Hematopoietic multipotent progenitor cell treated with erythropoietin and hydrocortisone succinate and interleukin-3 and kit ligand, for 15 days (in vitro differentiated cells): ENCODE data around the gene BLVRA.
A peak's percentile ranks its signal among the peaks of the same experiment; 100 is the strongest.
"Not testable (repeated sequence)": the region's sequence is repeated elsewhere in the genome, so short reads cannot be mapped to it uniquely, and the experiment has no call there.

Experiments
- DNase-seq: peaks from one replicate; pipeline ENCODE4 v3.0.0-alpha.2; 2015; ENCODE audit warnings: low spot score

The BLVRA gene

DNA sequence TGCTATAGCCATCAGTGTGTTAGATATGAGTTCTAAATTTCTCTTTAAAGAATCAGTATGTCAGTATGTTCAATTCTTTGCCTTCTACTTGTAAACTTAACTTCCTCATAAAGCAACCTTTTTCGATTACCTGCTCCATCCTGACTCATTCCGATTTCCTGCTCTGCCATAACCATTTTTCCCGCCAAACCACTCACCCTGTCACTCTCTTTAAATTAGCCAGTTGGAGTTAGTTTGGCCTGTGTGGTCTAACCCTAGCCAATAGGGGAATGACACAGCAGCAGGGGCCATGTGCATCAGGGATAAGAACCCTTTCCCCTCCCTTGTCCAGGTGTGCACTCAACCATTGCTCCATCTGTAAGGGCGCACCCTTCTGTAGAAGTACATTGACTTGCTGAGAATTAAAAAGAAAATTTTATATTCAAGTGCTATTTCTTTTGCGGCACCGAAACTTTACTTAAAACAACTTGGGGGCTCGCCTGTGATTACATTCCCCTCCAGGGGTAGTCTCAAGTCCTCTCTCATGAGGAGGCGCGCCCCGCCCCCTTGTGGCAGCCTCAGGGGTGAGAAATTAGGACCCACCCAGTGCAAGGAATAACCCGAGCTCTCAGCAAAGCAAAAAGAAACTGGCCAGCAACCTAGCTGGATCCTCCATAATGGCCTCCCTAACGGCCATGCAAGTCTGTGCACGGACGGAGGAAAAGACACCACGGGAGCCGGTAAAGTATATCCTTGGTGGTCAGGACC is 51.9 kb downstream of the BLVRA start:
- DNase-seq = peak; percentile 69

DNA sequence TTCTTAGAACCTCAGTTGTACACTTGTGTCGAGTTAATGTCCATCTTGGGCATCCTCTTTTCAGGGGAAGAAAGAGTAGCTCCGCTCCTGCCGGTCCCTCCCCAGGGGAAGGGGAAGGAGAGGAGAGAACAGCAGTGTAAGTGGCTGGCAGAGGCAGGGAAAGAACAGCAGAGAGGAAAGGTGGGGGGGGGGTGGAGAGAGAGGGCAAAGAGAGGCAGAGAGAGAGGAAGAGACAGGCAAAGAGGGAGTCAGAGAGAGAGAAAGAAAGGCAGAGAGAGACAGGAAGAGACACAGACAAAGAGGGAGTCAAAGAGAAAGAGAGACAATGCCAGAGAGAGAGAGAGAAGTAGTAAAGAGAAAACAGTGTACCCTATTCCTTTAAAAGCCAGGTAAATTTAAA is 56.9 kb downstream of the BLVRA start:
- DNase-seq = no peak

DNA sequence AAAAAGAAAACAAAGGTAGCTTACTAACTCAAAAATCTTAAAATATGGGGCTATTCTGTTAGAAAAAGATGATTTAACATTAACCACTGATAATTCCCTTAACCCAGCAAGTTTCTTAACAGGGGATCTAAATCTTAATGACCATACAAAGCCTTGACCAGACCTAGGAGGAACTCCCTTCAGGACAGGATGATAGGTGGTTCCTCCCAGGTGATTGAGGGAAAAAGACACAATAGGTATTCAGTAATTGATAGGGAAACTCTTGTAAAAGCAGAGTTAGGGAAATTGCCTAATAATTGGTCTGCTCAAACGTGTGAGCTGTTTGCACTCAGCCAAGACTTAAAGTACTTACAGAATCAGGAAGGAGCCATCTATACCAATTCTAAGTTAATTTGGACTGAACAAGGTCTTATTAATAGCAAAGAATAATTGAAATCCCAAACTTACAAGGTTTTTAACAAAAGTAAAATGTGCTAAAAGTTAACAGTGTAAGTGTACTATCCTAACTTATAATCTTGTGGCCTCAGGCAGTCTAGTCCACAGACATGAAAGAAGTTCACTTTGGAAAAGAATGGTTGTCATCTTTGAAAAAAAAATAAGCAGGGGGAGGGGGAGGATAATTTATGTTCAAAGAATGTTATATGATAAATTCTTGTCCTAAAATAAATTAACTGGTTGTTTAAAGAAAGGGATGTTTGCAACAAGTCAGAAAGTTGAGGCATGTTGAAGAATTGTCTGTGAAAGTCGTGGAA is 57.7 kb downstream of the BLVRA start:
- DNase-seq = not testable (repeated sequence)

DNA sequence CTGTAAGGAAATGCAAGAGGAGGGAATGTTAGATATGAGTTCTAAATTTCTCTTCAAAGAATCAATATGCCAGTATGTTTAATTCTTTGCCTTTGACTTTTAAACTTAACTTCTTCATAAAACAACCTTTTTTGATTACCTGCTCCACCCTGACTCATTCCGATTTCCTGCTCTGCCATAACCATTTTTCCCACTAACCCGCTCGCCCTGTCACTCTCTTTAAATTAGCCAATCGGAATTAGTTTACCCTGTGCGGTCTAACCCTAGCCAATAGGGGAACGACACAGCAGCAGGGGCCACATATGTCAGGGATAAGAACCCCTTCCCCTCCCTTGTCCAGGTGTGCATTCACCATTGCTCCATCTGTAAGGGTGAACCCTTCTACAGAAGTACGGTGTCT is 64.9 kb downstream of the BLVRA start:
- not testable (repeated sequence) for DNase-seq

DNA sequence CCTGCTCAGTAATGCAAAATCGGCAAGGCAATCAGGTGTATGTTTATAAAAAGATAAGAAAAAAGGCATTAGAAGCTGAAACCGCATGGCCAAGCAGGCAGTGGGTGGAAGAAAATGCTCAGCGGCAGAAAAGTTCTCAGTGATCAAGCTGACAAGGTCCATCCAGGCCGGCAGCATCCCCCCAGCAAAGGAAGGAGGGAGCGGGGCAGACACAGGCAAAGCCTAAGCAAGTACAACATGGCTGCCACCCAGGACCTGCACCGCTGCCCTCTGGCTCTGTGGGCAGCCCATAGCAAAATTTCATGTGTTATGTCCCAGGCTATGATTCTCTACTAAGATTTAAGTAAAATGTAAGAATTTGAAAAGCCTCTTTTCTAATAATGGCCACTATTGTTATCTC is 65.5 kb downstream of the BLVRA start:
- no peak for DNase-seq

DNA sequence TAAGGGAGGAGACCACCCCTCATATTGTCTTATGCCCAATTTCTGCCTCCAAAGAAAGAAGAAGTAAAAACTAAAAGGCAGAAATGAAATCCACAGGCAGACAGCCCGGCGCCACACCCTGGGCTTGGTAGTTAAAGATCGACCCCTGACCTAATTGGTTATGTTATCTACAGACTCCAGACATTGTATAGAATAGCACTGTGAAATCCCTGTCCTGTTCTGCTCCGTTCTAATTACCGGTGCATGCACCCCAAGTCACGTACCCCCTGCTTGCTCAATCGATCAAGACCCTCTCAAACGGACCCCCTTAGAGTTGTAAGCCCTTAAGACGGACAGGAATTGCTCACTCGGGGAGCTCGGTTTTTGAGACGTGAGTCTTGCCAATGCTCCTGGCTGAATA is 66.0 kb downstream of the BLVRA start:
- not testable (repeated sequence) for DNase-seq

DNA sequence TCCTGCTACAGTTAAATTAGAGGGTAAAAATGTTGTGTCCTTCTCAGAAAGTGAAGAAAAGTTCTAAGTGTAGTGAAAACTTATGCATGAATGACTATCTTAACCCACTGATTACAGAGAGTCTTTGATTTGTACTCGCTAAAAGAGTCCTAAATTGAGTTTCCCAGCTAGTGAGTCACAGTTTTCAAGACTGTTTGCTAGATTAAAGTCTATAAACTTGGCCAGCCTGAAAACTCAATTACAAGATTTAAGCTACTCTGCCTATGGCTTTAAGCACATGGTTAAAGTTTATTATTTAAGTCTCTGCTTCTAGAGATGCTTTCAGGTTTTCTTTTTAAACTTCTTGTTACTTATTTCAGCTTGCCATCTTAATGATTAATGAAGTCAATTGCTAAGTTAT is 66.5 kb downstream of the BLVRA start:
- DNase-seq = no peak

DNA sequence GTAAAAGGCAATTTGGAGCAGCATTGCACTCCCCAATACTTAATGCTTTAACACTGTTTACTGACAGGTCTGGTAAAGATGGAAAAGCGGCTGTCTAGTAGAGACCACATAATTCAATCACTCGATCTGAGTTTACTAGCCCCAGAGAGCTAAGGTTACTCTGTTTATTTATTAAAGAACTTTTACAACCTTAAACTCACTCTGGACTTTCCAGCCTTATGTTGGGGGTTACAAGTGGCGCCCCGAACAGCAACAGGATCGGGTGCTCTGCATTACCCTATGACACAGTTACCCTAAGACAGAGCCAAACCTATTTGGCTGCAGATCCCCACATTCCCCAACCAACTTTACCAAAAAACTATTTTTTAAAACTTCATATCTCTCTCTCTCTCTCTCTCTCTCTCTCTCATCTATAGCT is 66.9 kb downstream of the BLVRA start:
- no peak for DNase-seq

DNA sequence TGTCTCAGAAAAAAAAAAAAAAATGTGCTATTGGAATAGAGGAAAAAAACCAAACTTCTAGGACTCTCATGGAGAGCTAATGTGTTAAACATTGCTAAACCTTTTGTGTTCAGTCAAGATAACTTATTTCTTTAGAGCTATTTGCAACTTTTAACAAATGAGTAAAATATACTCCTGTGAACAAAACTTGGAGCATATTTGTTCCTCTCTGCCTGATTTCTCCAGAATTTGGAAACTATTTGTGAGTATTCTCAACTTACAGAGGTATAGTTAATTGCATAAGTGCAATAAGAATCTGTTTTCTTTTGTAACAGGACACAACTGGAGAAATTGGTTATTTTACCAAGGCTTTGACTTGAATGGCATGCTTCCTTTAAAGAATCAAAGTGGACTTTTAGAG is 72.4 kb downstream of the BLVRA start:
- not testable (repeated sequence) for DNase-seq

DNA sequence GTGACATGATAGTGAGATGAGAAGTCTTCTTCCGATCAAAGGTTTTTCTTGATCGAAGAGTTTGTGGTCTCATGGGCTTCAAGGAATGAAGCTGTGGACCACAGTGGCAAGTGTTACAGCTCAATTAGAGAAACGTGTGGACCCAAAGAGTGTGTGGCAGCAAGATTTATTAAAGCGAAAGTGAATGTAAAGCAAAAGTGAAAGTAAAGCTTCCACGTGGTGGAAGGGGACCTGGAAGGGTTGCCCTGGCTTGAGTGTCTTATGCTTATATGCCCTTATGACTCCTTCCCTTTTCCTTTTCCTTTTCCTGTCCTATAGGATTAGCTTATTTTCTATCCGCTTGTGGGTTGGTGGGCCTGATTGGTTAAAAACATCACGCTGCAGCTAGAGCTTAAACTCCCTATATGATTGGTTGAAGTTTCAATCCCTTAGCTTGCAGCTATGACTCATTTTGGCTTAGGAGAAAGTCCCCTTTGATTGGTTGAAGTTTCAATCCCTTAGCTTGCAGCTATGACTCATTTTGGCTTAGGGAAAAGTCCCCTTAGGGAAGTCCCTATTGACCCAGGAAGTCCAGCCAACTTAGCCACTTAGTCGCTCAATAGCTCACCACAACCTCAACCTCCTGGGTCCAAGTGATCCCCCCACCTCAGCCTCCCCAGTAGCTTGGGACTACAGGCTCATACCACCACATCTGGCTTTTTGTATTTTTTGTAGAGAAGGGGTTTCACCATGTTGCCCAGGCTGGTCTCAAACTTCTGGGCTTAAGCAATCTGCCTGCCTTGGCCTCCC is 76.2 kb downstream of the BLVRA start:
- DNase-seq = peak; percentile 65

DNA sequence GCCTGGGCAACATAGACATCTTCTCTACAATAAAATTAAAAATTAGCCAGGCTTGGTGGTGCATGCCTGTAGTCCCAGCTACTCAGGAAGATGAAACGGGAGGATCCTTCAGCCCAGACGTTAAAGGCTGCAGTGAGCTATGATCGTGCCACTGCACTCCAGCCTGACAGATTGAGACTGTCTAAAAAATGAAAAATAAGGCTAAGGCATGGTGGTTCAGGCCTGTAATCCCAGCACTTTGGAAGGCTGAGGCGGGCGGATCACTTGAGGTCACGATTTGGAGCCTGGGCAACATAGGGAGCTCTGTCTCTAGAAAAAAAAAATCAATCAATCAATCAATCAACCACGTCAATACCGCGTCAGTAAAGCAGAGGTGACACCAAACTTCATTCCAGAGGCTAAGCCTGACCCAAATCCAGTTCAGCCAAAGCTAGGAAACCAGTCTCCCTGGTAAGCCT is 79.8 kb downstream of the BLVRA start:
- DNase-seq = no peak

DNA sequence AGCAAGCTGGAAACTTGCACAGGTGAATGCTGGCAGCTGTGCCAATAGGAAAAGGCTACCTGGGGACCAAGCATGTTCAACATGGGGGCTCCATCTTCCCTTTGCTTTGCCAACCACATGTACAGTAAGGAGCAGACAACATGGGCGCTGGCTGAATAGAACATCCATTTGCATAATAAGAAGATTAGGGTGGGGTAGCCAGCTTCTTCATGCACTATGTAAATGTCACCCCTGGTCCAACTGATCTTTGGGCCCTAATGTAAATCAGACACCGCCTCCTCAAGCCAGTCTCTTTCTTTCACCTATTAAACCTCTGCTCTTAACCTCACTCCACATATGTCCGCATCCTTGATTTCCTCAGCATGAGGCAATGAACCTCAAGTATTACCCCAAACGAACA is 84.8 kb downstream of the BLVRA start:
- DNase-seq = no peak

DNA sequence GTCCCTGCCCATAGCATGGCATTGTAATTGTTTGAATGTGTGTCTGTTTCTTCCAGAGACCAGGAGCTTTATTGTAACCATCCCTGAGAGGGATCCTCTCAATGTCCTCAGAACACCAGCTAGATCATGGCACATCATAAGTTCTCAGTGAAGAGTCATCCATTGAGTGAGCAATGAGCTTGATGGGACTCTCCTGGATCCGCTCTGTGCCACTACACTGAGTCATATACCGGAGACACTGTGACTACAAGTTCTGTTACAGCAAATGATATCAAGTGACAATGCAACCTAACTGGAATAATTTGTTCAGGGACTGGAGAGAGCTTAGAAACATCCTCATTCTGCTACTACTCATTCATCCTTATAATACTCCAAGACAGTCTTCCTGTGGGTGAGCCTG is 85.8 kb downstream of the BLVRA start:
- DNase-seq = no peak

DNA sequence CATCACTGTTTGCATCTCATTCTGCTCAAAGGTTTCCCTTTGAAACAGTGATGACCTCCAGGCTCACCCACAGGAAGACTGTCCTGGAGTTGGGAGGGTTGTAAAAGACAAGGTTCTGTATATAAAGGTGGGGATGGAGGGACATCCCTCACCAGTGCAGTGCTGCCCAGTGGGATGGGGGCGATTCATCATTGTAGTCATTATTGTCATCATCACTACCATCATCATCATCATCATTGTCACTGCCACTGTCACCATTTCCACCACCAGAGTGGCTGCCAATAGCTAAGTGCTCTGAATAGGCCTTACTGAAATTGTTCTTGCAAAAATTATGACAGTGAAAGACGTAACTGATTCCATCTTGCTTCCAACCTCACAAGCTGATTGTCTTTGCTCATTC is 86.2 kb downstream of the BLVRA start:
- DNase-seq = no peak

DNA sequence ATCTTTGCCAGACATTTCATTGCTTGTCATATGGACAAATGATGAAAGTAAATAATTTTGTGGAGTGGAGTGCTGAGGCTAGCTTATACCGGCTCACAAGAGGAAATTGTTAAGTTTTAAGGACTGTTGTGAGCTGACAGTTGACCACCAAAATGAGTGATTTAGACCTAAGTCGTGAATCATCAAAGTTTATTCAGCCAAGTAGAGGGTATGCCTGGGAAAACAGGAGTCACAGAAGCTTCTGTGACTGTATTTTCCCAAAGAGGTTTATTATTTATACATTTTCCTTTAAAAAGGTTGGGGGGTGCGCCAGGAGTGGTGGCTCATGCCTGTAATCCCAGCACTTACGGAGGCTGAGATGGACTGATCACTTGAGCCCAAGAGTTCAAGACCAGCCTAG is 89.0 kb downstream of the BLVRA start:
- no peak for DNase-seq

DNA sequence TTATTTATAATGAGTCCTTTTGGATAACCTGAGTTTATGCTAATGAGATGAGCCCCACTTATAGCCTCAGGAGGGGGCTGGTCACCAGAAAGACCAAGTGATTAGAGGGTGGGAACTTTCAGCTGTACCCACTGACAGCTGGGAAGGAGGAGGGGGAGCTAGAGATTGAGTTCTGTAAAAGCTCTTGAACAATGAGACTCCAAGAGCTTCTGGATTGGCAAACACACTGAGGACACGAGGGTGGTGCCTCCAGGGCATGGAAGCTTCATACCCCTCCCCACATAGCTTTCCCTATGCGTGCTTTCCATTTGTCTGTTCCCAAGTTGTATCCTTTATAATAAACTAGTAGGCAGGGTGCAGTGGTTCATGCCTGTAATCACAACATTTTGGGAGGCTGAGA is 90.6 kb downstream of the BLVRA start:
- no peak for DNase-seq

DNA sequence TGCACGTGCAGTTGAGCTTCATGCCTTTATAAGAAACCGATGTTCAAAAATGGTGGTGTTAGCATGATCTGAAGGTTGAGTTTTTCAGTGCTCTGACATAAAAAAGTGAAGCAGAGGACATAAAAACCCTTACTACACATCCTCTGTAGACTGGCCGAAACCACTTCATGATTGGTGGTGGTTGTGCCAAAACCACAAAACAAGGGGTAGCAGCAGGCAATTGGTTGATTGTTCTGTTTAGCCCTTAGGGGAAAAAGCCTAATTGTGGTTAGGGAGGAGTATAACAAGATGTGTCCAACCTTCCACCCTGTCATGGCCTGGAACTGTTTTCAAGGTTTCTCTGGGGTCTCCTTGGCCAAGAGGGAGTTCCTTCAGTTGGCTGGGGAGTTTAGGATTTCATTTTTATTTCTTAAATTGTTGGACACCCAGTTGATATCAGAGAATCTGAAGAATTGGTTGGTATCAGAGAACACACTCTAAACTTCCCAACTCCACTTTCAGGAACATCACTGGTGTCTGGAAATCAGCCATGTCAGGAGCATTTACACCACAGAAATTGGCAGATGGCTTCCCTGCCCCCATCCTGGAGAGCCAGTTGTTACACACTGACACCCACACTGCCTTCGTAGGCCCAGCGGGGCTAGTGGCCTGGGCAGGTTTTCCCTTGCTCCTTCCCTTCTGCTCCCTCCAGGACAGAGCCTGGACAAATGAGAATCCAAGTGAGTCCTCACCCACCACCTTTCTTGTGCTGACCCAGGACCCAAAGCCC is 92.1 kb downstream of the BLVRA start:
- no peak for DNase-seq

DNA sequence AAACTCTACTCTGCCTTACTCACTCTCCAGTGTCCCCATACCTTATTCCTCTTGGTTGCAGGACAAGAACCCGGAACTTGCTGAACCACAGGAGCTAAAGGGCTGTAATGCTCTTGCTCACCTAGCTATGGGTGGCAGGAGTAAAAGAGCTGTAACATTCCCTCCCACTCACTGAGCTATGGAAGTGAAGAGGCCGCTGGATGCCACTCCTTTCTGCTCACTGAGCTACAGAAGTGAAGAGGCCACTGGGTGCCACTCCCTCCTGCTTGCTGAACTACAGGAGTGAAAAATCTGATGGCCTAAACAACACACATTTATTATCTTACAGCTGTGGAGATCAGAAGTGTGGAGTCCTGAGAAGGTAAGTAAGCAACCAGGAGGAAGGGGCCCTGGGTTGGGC is 93.3 kb downstream of the BLVRA start:
- no peak for DNase-seq

DNA sequence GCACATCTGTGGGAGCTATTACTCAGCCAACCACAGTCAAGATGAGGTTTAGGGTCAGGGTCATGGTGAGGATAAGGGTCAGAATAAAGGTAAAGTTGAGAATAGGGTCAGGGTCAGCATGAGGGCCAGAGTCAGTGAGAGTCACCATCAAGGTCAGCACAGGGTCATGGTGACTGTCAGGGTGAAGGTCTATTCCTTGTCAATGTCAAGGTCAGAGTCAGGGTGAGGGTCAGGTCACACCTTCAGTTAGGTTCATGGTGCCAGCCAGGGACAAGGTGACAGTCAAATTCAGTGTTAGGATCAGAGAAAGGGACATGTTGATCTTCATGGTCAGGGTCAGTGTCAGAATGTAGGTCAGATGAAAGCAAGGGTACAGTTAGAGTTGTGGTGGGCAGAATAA is 96.7 kb downstream of the BLVRA start:
- no peak for DNase-seq

DNA sequence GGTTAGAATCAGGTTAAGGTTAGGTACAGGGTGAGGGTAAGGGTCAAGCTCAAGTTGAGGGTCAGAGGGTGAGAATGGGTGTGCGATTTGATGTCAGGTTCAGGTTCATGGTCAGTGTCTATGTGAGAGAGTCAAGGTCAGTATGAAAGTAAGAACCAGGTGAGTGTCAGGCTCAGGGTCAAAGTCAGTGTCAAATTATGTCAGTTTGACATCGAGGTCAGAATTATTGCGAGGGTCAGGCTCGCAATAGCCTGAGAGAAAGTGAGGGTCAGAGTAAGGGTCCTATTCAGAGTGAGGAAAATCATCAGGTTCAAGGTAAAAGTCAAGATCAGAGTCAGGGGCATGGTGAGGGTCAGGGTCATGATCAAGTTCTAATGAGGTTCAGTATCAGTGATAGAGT is 97.8 kb downstream of the BLVRA start:
- no peak for DNase-seq
